Measurements from ENCODE around the gene ALG11.
"Not testable (repeated sequence)": the region's sequence is repeated elsewhere in the genome, so short reads cannot be mapped to it uniquely, and the experiment has no call there.

The ALG11 gene

GRCh38 chr13:52030401-52030800, 18.2 kb downstream of the ALG11 start:
- DNase-seq: not testable (repeated sequence)

GRCh38 chr13:52033039-52033438, 20.8 kb downstream of the ALG11 start:
- DNase-seq: no peak

GRCh38 chr13:52034616-52035226, 22.5 kb downstream of the ALG11 start:
- DNase-seq: peak; percentile 87

GRCh38 chr13:52036037-52036436, 23.8 kb downstream of the ALG11 start:
- peak; percentile 25 for DNase-seq

GRCh38 chr13:52043675-52044074, 31.5 kb downstream of the ALG11 start:
- no peak for DNase-seq

GRCh38 chr13:52047463-52047862, 35.3 kb downstream of the ALG11 start:
- DNase-seq: no peak

GRCh38 chr13:52048516-52048915, 36.3 kb downstream of the ALG11 start:
- DNase-seq: no peak

- DNase-seq: no peak
Observed at GRCh38 chr13:52051400-52051799, 39.2 kb downstream of the ALG11 start.

- DNase-seq: no peak
Observed at GRCh38 chr13:52053460-52053859, 41.3 kb downstream of the ALG11 start.

GRCh38 chr13:52061064-52061463, 48.9 kb downstream of the ALG11 start:
- not testable (repeated sequence) for DNase-seq

- no peak for DNase-seq
Observed at GRCh38 chr13:52061587-52061986, 49.4 kb downstream of the ALG11 start.

- peak; percentile 54 for DNase-seq
Observed at GRCh38 chr13:52067237-52067636, 55.0 kb downstream of the ALG11 start.

- DNase-seq: peak; percentile 69
Observed at GRCh38 chr13:52070929-52071523, 58.8 kb downstream of the ALG11 start.
